Sciatic nerve (tissue), 2 donors: Measurements from ENCODE around the gene ATP2B2. TPM values are rescaled to one million over a fixed set of nuclear protein-coding genes. Genes with fewer than 3 reads are reported as not detected.
A peak's percentile ranks its signal among the peaks of the same experiment; 100 is the strongest.

Experiments used
- ATAC-seq: fragments of 200-7000 bp; cut with Tn5 transposase; one replicate; pipeline ENCODE4 v1.9.1; 2020; ENCODE audit warnings: mild to moderate bottlenecking, moderate library complexity
- DNase-seq: peaks from one replicate; pipeline ENCODE4 v3.0.0-alpha.2; 2020; ENCODE audit warnings: low spot score
- intact Hi-C: fragments of 100-400 bp; cut with DNase I; formaldehyde crosslinking; loops from one replicate; pipeline ENCODE4 v1.14.2; 2022
- total RNA-seq: library from RNA; stranded (reverse); fragmentation: NEBNext Ultra II Directional; extraction: Animal tissue kit (Norgen Biotek cat#: 25700); gene quantifications from one replicate; pipeline ENCODE4 v1.2.1, GENCODE V29; 2021
- donor health status: DM: no; HTN: no; CAD: no.
- donor health status: DM: no; HTN: no; CAD: no.

The ATP2B2 gene
- total RNA-seq, 1 donor from 2014 or later = 1.4 TPM

GRCh38 chr3:10515884-10516495 lies 10.6 kb upstream of the ATP2B2 start:
- ATAC-seq (no peak), DNase-seq (peak; percentile 33)
- intact Hi-C loops = no loop called here

GRCh38 chr3:10515396-10515795 lies 10.0 kb upstream of the ATP2B2 start:
- ATAC-seq (no peak), DNase-seq (no peak)

GRCh38 chr3:10514407-10515069 lies 9.2 kb upstream of the ATP2B2 start:
- no peak for ATAC-seq
- intact Hi-C loops = no loop called here
- DNase-seq = peak; percentile 18

More at GRCh38 chr3:10515396-10515795, 10.0 kb upstream of the ATP2B2 start:
- intact Hi-C loops = no loop called here

- ATAC-seq (no peak), DNase-seq (no peak)
- intact Hi-C loops = no loop called here
Observed at GRCh38 chr3:10513306-10513705, 7.9 kb upstream of the ATP2B2 start.

GRCh38 chr3:10512687-10513086 lies 7.3 kb upstream of the ATP2B2 start:
- intact Hi-C loops = no loop called here
- ATAC-seq (no peak), DNase-seq (no peak)

- intact Hi-C loops = no loop called here
- ATAC-seq (no peak), DNase-seq (no peak)
Observed at GRCh38 chr3:10511809-10512494, 6.6 kb upstream of the ATP2B2 start.

- DNase-seq (no peak), ATAC-seq (no peak)
- intact Hi-C loops = no loop called here
Observed at GRCh38 chr3:10510743-10511432, 5.5 kb upstream of the ATP2B2 start.

- ATAC-seq (no peak), DNase-seq (no peak)
- intact Hi-C loops = no loop called here
Observed at GRCh38 chr3:10510086-10510742, 4.8 kb upstream of the ATP2B2 start.

GRCh38 chr3:10509325-10509724 lies 3.9 kb upstream of the ATP2B2 start:
- intact Hi-C loops = no loop called here
- DNase-seq = no peak
- no peak for ATAC-seq

GRCh38 chr3:10508619-10509260 lies 3.4 kb upstream of the ATP2B2 start:
- no peak for DNase-seq
- no peak for ATAC-seq
- intact Hi-C loops = no loop called here

- intact Hi-C loops = no loop called here
Observed at GRCh38 chr3:10508235-10508618, 2.8 kb upstream of the ATP2B2 start.

GRCh38 chr3:10507331-10507730 lies 1.9 kb upstream of the ATP2B2 start:
- intact Hi-C loops = no loop called here
- no peak for ATAC-seq
- DNase-seq = no peak

More at GRCh38 chr3:10508235-10508618, 2.8 kb upstream of the ATP2B2 start:
- DNase-seq (no peak), ATAC-seq (no peak)

GRCh38 chr3:10506696-10507095 lies 1.3 kb upstream of the ATP2B2 start:
- intact Hi-C loops = no loop called here
- no peak for DNase-seq
- no peak for ATAC-seq

GRCh38 chr3:10505791-10506585 lies 602 bp upstream of the ATP2B2 start:
- no peak for ATAC-seq
- no peak for DNase-seq
- intact Hi-C loops = no loop called here

- ATAC-seq = no peak
- intact Hi-C loops = no loop called here
- DNase-seq = no peak
Observed at GRCh38 chr3:10504171-10505049, 976 bp downstream of the ATP2B2 start.

GRCh38 chr3:10503217-10503796 lies 2.1 kb downstream of the ATP2B2 start:
- intact Hi-C loops = no loop called here
- no peak for DNase-seq
- no peak for ATAC-seq
